ENCODE results near the gene SPSB1.

Gene SPSB1

DNA sequence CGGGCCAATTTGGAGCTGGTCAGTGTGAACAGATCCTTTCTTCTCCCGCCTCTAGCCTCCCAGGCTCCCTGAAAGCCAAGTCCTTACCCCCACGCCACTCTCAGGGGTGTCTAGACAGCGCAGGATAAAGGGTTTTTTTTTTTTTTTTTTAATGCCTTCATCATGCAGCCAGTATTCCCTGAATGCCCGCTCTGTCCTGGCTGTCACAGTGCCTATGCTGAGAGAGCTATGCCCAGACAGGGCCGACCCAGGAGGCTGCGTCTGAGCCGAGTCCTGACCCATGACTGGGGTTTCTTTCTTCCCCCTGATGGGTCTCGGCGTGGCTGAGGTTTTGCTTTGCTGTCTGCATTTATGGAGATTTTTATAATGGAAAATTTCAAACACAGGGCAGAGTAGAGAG lies 18.3 kb downstream of the SPSB1 start:
- Histone ChIP-seq H3K27me3 (no peaks in the 10 kb centered on the region), H3K36me3 (no peaks in the 10 kb centered on the region), H3K9me3 (no peaks in the 10 kb centered on the region), H3K4me1 (no peaks in the 10 kb centered on the region), H3K4me3 (ENCODE audit: low read depth, low read length) (no peak overlapping the region)
- DNase-seq = no peak
- TF ChIP-seq, protein P1, sequence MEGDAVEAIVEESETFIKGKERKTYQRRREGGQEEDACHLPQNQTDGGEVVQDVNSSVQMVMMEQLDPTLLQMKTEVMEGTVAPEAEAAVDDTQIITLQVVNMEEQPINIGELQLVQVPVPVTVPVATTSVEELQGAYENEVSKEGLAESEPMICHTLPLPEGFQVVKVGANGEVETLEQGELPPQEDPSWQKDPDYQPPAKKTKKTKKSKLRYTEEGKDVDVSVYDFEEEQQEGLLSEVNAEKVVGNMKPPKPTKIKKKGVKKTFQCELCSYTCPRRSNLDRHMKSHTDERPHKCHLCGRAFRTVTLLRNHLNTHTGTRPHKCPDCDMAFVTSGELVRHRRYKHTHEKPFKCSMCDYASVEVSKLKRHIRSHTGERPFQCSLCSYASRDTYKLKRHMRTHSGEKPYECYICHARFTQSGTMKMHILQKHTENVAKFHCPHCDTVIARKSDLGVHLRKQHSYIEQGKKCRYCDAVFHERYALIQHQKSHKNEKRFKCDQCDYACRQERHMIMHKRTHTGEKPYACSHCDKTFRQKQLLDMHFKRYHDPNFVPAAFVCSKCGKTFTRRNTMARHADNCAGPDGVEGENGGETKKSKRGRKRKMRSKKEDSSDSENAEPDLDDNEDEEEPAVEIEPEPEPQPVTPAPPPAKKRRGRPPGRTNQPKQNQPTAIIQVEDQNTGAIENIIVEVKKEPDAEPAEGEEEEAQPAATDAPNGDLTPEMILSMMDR (IDR thresholded peaks at IDR 0.05; ENCODE audit: low read depth, low read length) = no peak

DNA sequence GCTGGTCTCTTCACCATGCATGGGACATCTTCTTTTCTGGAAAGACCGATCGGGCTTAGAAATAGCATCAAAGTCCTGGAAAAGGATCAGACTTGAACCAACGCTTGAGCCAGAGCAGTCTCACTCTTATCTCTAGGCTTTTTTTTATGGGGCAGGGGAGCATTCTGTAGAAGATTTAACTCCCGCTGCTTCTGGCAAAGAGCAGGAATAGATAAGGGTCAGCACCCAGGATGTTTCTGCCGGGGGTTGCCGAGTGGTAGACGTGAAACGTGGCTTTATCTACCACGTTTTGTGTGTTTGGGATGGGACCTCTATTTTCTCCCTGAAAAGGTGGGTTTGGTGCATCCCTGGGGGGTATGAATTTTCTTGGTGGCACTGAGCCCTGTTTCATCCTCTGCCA lies 18.8 kb downstream of the SPSB1 start:
- Histone ChIP-seq H3K9me3 (no peaks in the 10 kb centered on the region), H3K36me3 (no peaks in the 10 kb centered on the region), H3K4me3 (ENCODE audit: low read depth, low read length) (no peak overlapping the region), H3K27me3 (no peaks in the 10 kb centered on the region), H3K4me1 (no peaks in the 10 kb centered on the region)
- TF ChIP-seq, protein P1 (IDR thresholded peaks at IDR 0.05; ENCODE audit: low read depth, low read length) = no peak
- DNase-seq = no peak

DNA sequence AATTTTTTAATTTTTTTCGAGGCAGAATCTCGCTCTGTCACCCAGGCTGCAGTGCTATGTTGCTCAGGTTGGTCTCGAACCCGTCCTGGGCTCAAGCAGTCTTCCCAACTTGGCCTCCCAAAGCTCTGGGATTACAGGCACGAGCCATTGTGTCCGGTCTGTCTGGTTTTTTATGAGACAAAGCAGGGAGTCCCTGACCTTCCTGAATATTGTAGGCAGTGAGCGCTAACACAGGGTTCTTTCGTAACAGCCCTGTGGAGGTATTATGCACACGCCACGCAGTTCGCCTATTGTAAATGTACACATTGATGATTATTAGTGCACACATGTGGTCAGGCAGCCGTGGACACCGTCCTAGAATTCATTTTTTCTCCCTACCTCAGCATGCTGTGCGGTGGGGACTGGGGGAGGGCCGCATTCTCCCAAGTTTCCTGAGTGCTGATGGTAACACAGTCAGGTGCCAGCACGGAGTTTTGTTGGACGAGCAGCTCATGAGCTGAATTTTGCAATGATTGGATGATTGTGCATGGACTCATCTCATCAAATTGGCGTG lies 19.6 kb downstream of the SPSB1 start:
- no peak for DNase-seq
- TF ChIP-seq, protein P1 (IDR thresholded peaks at IDR 0.05; ENCODE audit: low read depth, low read length) = no peak
- Histone ChIP-seq H3K9me3 (no peaks in the 10 kb centered on the region), H3K36me3 (no peaks in the 10 kb centered on the region), H3K27me3 (no peaks in the 10 kb centered on the region), H3K4me3 (ENCODE audit: low read depth, low read length) (no peak overlapping the region), H3K4me1 (no peaks in the 10 kb centered on the region)

DNA sequence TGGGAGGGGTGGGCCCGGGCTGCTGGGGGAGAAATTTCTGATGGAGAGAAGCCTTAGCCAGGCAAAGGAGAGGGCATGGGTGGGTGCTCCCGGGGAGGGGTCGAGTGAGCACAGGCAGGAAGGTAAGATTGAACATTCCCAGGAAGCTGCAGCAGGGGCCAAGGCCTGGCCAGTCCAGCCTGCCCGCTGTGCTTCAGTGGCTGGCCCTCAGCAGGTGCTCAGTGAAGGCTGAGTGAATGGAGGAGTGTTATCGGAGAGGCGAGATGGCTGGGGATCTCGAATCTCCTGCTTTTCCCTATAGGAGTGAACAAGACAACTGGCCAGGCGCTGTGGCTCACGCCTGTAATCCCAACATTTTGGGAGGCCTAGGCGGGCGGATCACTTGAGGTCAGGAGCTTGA lies 20.9 kb downstream of the SPSB1 start:
- Histone ChIP-seq H3K4me1 (no peaks in the 10 kb centered on the region), H3K4me3 (ENCODE audit: low read depth, low read length) (no peak overlapping the region), H3K27me3 (no peaks in the 10 kb centered on the region), H3K36me3 (no peaks in the 10 kb centered on the region), H3K9me3 (no peaks in the 10 kb centered on the region)
- no peak for DNase-seq
- TF ChIP-seq, protein P1 (IDR thresholded peaks at IDR 0.05; ENCODE audit: low read depth, low read length) = no peak

DNA sequence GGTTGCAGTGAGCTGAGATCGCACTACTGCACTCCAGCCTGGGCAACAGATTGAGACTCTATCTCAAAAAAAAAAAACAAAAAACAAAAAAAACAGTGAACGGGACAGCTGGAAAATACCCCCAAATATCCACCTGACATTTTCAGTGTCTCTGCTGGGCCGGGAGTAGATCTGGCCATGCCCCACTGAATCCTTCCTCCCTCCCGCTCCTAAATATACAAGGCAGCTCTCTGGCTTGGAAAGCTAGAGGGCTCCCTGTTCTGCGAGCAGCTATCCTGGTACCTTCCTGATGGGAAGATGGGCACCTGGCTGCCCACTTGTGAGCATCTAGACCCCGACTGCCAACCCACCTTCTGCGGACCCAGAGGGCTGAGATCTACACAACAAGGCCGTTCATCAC lies 21.4 kb downstream of the SPSB1 start:
- no peaks in the 10 kb centered on the region for H3K4me1 ChIP-seq
- DNase-seq = no peak
- TF ChIP-seq, protein P1 (IDR thresholded peaks at IDR 0.05; ENCODE audit: low read depth, low read length) = no peak
- no peaks in the 10 kb centered on the region for H3K27me3 ChIP-seq
- no peaks in the 10 kb centered on the region for H3K36me3 ChIP-seq
- no peaks in the 10 kb centered on the region for H3K9me3 ChIP-seq
- H3K4me3 ChIP-seq (ENCODE audit: low read depth, low read length) = no peak overlapping the region

DNA sequence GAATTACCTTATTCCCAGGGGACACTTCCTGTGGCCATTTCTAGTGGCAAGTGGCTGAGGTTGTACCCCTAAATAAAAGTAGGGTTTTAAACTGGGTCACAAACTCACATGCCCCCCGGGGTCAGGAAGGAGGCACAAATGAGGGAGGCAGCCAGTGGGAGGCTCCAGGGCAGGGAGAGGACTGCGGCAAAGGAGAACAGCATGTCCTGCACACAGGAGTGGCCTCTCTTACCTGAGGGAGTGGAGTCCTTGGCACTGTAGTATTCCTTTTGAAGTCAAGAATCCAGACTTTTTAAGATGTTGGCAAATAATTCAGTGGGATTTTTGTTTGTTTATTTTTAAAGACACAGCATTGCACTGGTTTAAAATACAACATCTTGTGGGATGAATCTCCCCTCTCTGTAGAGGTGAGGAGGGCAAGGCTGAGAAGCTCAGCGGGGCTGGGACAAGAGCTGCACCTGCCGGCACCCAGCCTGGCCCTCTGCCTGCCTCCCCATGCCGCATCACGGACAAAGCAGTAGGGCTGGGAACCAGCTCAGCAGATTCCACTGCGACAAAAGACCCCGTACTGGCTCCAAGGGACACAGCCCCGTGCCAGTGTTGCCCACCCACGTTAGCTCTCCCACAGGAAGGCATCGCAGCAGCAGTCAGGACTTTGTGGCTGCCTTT lies 22.2 kb downstream of the SPSB1 start:
- Histone ChIP-seq H3K27me3 (no peaks in the 10 kb centered on the region), H3K9me3 (no peaks in the 10 kb centered on the region), H3K36me3 (no peaks in the 10 kb centered on the region), H3K4me3 (ENCODE audit: low read depth, low read length) (no peak overlapping the region), H3K4me1 (no peaks in the 10 kb centered on the region)
- DNase-seq = no peak
- TF ChIP-seq, protein P1 (IDR thresholded peaks at IDR 0.05; ENCODE audit: low read depth, low read length) = no peak
